H9 (cell line): ENCODE results near the gene HTR2B. TPM values are rescaled to one million over a fixed set of nuclear protein-coding genes. Genes with fewer than 3 reads are reported as not detected.

Source experiments
- DNase-seq: peaks from one replicate; pipeline ENCODE4 v3.0.0-alpha.2; 2017
- H2AFZ ChIP-seq: one replicate; pipeline ENCODE4 v1.6.1; 2013; ENCODE audit warnings: mild to moderate bottlenecking, low read length, control low read depth, moderate library complexity
- H2AK5ac ChIP-seq: 2 replicates; pipeline ENCODE4 v1.6.1; 2013; ENCODE audit warnings: low read length, control low read depth, mixed read lengths; ENCODE audit not compliant: insufficient read length
- H2BK120ac ChIP-seq: one replicate; pipeline ENCODE4 v1.6.1; 2013; ENCODE audit warnings: low read depth, mild to moderate bottlenecking, low read length, control low read depth, inconsistent platforms; ENCODE audit not compliant: poor library complexity, severe bottlenecking
- H2BK12ac ChIP-seq: 2 replicates; pipeline ENCODE4 v1.6.1; 2013; ENCODE audit warnings: low read length, control low read depth, mixed read lengths, low read depth; ENCODE audit not compliant: insufficient read length
- H2BK15ac ChIP-seq: 2 replicates; pipeline ENCODE4 v1.6.1; 2013; ENCODE audit warnings: low read depth, low read length, control low read depth
- H2BK20ac ChIP-seq: one replicate; pipeline ENCODE4 v1.6.1; 2013; ENCODE audit warnings: low read depth, mild to moderate bottlenecking, low read length, control low read depth, inconsistent platforms; ENCODE audit not compliant: poor library complexity, severe bottlenecking
- H2BK5ac ChIP-seq: 2 replicates; pipeline ENCODE4 v1.6.1; 2013; ENCODE audit warnings: low read length, control low read depth, mixed read lengths; ENCODE audit not compliant: insufficient read length
- H3K14ac ChIP-seq: 2 replicates; pipeline ENCODE4 v1.6.1; 2013; ENCODE audit warnings: low read length, control low read depth; ENCODE audit not compliant: insufficient read depth
- H3K18ac ChIP-seq: 2 replicates; pipeline ENCODE4 v1.6.1; 2013; ENCODE audit warnings: low read depth, mild to moderate bottlenecking, mixed read lengths, low read length, control low read depth; ENCODE audit not compliant: insufficient read length
- H3K23ac ChIP-seq: 2 replicates; pipeline ENCODE4 v1.6.1; 2013; ENCODE audit warnings: low read length, control low read depth, mixed read lengths, low read depth; ENCODE audit not compliant: insufficient read length
- H3K23me2 ChIP-seq: 2 replicates; pipeline ENCODE4 v1.6.1; 2013; ENCODE audit warnings: low read depth, mild to moderate bottlenecking, mixed read lengths, low read length, control low read depth; ENCODE audit not compliant: insufficient read length, poor library complexity, severe bottlenecking
- H3K27ac ChIP-seq: 2 replicates; pipeline ENCODE4 v1.5.1; 2013; ENCODE audit warnings: low read length, control low read depth, mixed read lengths, low read depth; ENCODE audit not compliant: insufficient read length
- H3K27me3 ChIP-seq: 2 replicates; pipeline ENCODE4 v1.6.1; 2013; ENCODE audit warnings: low read length, control low read depth, inconsistent platforms; ENCODE audit not compliant: insufficient read depth
- H3K4ac ChIP-seq: 2 replicates; pipeline ENCODE4 v1.6.1; 2013; ENCODE audit warnings: low read depth, mild to moderate bottlenecking, control low read depth, inconsistent platforms, low read length, moderate library complexity
- H3K4me1 ChIP-seq: 2 replicates; pipeline ENCODE4 v1.6.1; 2013; ENCODE audit warnings: low read length, control low read depth, inconsistent platforms; ENCODE audit not compliant: insufficient read depth
- H3K4me2 ChIP-seq: 2 replicates; pipeline ENCODE4 v1.6.1; 2013; ENCODE audit warnings: low read length, control low read depth, mixed read lengths; ENCODE audit not compliant: insufficient read length, insufficient read depth
- H3K56ac ChIP-seq: 2 replicates; pipeline ENCODE4 v1.6.1; 2013; ENCODE audit warnings: low read depth, mild to moderate bottlenecking, mixed read lengths, low read length, control low read depth; ENCODE audit not compliant: insufficient read length
- H3K79me1 ChIP-seq: 2 replicates; pipeline ENCODE4 v1.6.1; 2013; ENCODE audit warnings: low read depth, mild to moderate bottlenecking, moderate library complexity, low read length, control low read depth, inconsistent platforms; ENCODE audit not compliant: insufficient read depth, poor library complexity, severe bottlenecking
- H3K79me2 ChIP-seq: 2 replicates; pipeline ENCODE4 v1.6.1; 2013; ENCODE audit warnings: low read length, control low read depth, inconsistent platforms; ENCODE audit not compliant: insufficient read depth
- H3K9ac ChIP-seq: 2 replicates; pipeline ENCODE4 v1.6.1; 2013; ENCODE audit warnings: low read length, control low read depth, mixed read lengths; ENCODE audit not compliant: insufficient read length; ENCODE audit errors: extremely low read depth
- H3K9me3 ChIP-seq: one replicate; pipeline ENCODE4 v1.6.1; 2013; ENCODE audit warnings: low read depth, low read length, inconsistent platforms; ENCODE audit not compliant: control insufficient read depth
- H3T11ph ChIP-seq: one replicate; pipeline ENCODE4 v1.6.1; 2013; ENCODE audit warnings: mild to moderate bottlenecking, low read length, control low read depth, inconsistent platforms
- H4K20me1 ChIP-seq: one replicate; pipeline ENCODE4 v1.6.1; 2013; ENCODE audit not compliant: control insufficient read depth, insufficient read length, insufficient read depth
- H4K5ac ChIP-seq: 2 replicates; pipeline ENCODE4 v1.6.1; 2013; ENCODE audit warnings: low read depth, mild to moderate bottlenecking, mixed read lengths, low read length, control low read depth; ENCODE audit not compliant: insufficient read length
- H4K8ac ChIP-seq: replicated peaks from 2 replicates; pipeline ENCODE4 v1.6.1; 2013; ENCODE audit warnings: low read length, control low read depth, mixed read lengths, low read depth; ENCODE audit not compliant: insufficient read length
- H4K91ac ChIP-seq: 2 replicates; pipeline ENCODE4 v1.6.1; 2013; ENCODE audit warnings: low read depth, mild to moderate bottlenecking, moderate library complexity, mixed read lengths, low read length, control low read depth; ENCODE audit not compliant: insufficient read length
- H3K27ac Mint-ChIP-seq, 3 experiments: 2 replicates in 2 of 3; 3 replicates in 1 of 3; pipeline ENCODE4 v1.8.0; 2020 to 2021; ENCODE audit warnings: mixed read lengths in 3 of 3, mild to moderate bottlenecking in 1 of 3, moderate library complexity in 1 of 3
- H3K27me3 Mint-ChIP-seq: 2 replicates; pipeline ENCODE4 v1.8.0; 2021; ENCODE audit warnings: low read depth, mild to moderate bottlenecking, moderate library complexity, mixed read lengths
- H3K36me3 Mint-ChIP-seq, 3 experiments: 2 replicates in 2 of 3; 3 replicates in 1 of 3; pipeline ENCODE4 v1.8.0; 2020 to 2021; ENCODE audit warnings: low read depth in 3 of 3, mixed read lengths in 3 of 3; ENCODE audit not compliant: insufficient read depth in 1 of 3
- H3K4me1 Mint-ChIP-seq, 2 experiments: 2 replicates each; pipeline ENCODE4 v1.8.0; 2020; ENCODE audit warnings: mixed read lengths in 2 of 2
- H3K4me3 Mint-ChIP-seq, 2 experiments: 2 replicates in 1 of 2; 3 replicates in 1 of 2; pipeline ENCODE4 v1.8.0; 2020 to 2021; ENCODE audit warnings: mild to moderate bottlenecking in 2 of 2, mixed read lengths in 2 of 2, moderate library complexity in 1 of 2
- H3K9me3 Mint-ChIP-seq, 2 experiments: 2 replicates in 1 of 2; 3 replicates in 1 of 2; pipeline ENCODE4 v1.8.0; 2020; ENCODE audit warnings: mild to moderate bottlenecking in 2 of 2, mixed read lengths in 2 of 2, moderate library complexity in 1 of 2
- CTCF ChIP-seq: fragments of 200-600 bp; sonication (generic); conservative IDR thresholded peaks from 3 replicates; pipeline ENCODE4 v1.8.0; 2021; ENCODE audit warnings: antibody characterized with exemption, mild to moderate bottlenecking
- whole genome bisulfite sequencing: extraction: QIAGEN DNeasy Blood & Tissue Kit; methylation state at CpG from one replicate; pipeline ENCODE4 v1.1.7; 2013; ENCODE audit warnings: missing lambda C conversion rate, low lambda C conversion rate, mixed read lengths; ENCODE audit not compliant: insufficient read length; ENCODE audit errors: extremely low coverage; 5-methylcytosine and 5-hydroxymethylcytosine counted together
- total RNA-seq: library from RNA; stranded (reverse); gene quantifications from 2 replicates; pipeline ENCODE4 v1.2.1, GENCODE V29; 2021

The HTR2B gene
- total RNA-seq, 1 experiment from 2014 or later, result not detected

- no peaks in the 10 kb centered on the region for H3K27me3 ChIP-seq
- no peak for DNase-seq
- no peak overlapping the region for H3K14ac ChIP-seq
- H3K79me1 ChIP-seq, result no peaks in the 10 kb centered on the region
- H2BK12ac ChIP-seq, result no peak overlapping the region
- no peak overlapping the region for H4K5ac ChIP-seq
- H3K4me3 Mint-ChIP-seq, result no peak overlapping the region
- no peaks in the 10 kb centered on the region for H3K9me3 Mint-ChIP-seq
- H3K9ac ChIP-seq, result no peak overlapping the region
- H3K23ac ChIP-seq, result no peak overlapping the region
- TF ChIP-seq CTCF, result no peak
- H4K20me1 ChIP-seq, result no peaks in the 10 kb centered on the region
- H4K91ac ChIP-seq, result no peak overlapping the region
- H3K27me3 Mint-ChIP-seq, result no peaks in the 10 kb centered on the region
- no peak overlapping the region for H2AK5ac ChIP-seq
- no peak overlapping the region for H3T11ph ChIP-seq
- no peak overlapping the region for H3K4ac ChIP-seq
- H3K4me1 Mint-ChIP-seq, result peaks cover 31 to 35% of the 10 kb centered on the region in 2 experiments
- H2BK120ac ChIP-seq, result no peak overlapping the region
- H3K18ac ChIP-seq, result no peak overlapping the region
- H4K8ac ChIP-seq, result no peak overlapping the region
- peaks cover 6% of the 10 kb centered on the region; the same call in 1 of the 2 replicates for H3K4me1 ChIP-seq
- H3K36me3 Mint-ChIP-seq, result no peaks in the 10 kb centered on the region
- H2BK15ac ChIP-seq, result no peak overlapping the region
- no peaks in the 10 kb centered on the region for H3K23me2 ChIP-seq
- H3K79me2 ChIP-seq, result no peaks in the 10 kb centered on the region
- peak overlapping the region in 1 of 3 experiments; percentile 14; a peak in 1 of 7 replicates for H3K27ac Mint-ChIP-seq
- H2BK20ac ChIP-seq, result no peak overlapping the region
- H2AFZ ChIP-seq, result no peak overlapping the region
- no CpG with 5 or more reads among the region's 2 CpGs for WGBS
- no peak overlapping the region for H3K27ac ChIP-seq
- no peaks in the 10 kb centered on the region for H3K9me3 ChIP-seq
- no peak overlapping the region for H3K4me2 ChIP-seq
- H3K56ac ChIP-seq, result no peak overlapping the region
- H2BK5ac ChIP-seq, result no peak overlapping the region
These were observed 6.3 kb downstream of the HTR2B start for GRCh38 chr2:231118614-231118942.
